Measurements from ENCODE around the gene CDH11.

Gene CDH11

GRCh38 chr16:65032387-65032786 lies 89.5 kb downstream of the CDH11 start:
- no peak for DNase-seq (ENCODE audit: low spot score)

- DNase-seq (ENCODE audit: low spot score), result peak; percentile 12
Measured at GRCh38 chr16:65024767-65025178, 97.1 kb downstream of the CDH11 start.

- DNase-seq (ENCODE audit: low spot score), result no peak
Measured at GRCh38 chr16:65023802-65024201, 98.1 kb downstream of the CDH11 start.

- DNase-seq (ENCODE audit: low spot score), result no peak
Measured at GRCh38 chr16:65021852-65022595, 99.8 kb downstream of the CDH11 start.

GRCh38 chr16:65016754-65017153 lies 105.1 kb downstream of the CDH11 start:
- no peak for DNase-seq (ENCODE audit: low spot score)

GRCh38 chr16:65015599-65015998 lies 106.3 kb downstream of the CDH11 start:
- DNase-seq (ENCODE audit: low spot score), result no peak

- DNase-seq (ENCODE audit: low spot score), result no peak
Measured at GRCh38 chr16:65012357-65012756, 109.5 kb downstream of the CDH11 start.

- DNase-seq (ENCODE audit: low spot score), result no peak
Measured at GRCh38 chr16:65010125-65010524, 111.7 kb downstream of the CDH11 start.

- no peak for DNase-seq (ENCODE audit: low spot score)
Measured at GRCh38 chr16:65005696-65006095, 116.2 kb downstream of the CDH11 start.

- DNase-seq (ENCODE audit: low spot score), result no peak
Measured at GRCh38 chr16:65004570-65004969, 117.3 kb downstream of the CDH11 start.

- DNase-seq (ENCODE audit: low spot score), result no peak
Measured at GRCh38 chr16:65003621-65004020, 118.2 kb downstream of the CDH11 start.

GRCh38 chr16:65002265-65002664 lies 119.6 kb downstream of the CDH11 start:
- DNase-seq (ENCODE audit: low spot score), result peak; percentile 1

GRCh38 chr16:65000654-65001053 lies 121.2 kb downstream of the CDH11 start:
- DNase-seq (ENCODE audit: low spot score), result no peak

- no peak for DNase-seq (ENCODE audit: low spot score)
Measured at GRCh38 chr16:64997751-64998150, 124.1 kb downstream of the CDH11 start.

- DNase-seq (ENCODE audit: low spot score), result no peak
Measured at GRCh38 chr16:64997121-64997520, 124.7 kb downstream of the CDH11 start.

GRCh38 chr16:64996641-64997040 lies 125.2 kb downstream of the CDH11 start:
- no peak for DNase-seq (ENCODE audit: low spot score)

- no peak for DNase-seq (ENCODE audit: low spot score)
Measured at GRCh38 chr16:64993464-64993863, 128.4 kb downstream of the CDH11 start.

- no peak for DNase-seq (ENCODE audit: low spot score)
Measured at GRCh38 chr16:64991001-64991400, 130.9 kb downstream of the CDH11 start.

GRCh38 chr16:64990101-64990500 lies 131.8 kb downstream of the CDH11 start:
- DNase-seq (ENCODE audit: low spot score), result no peak

GRCh38 chr16:64989050-64989449 lies 132.8 kb downstream of the CDH11 start:
- no peak for DNase-seq (ENCODE audit: low spot score)

GRCh38 chr16:64983963-64984362 lies 137.9 kb downstream of the CDH11 start:
- DNase-seq (ENCODE audit: low spot score), result peak; percentile 75

- DNase-seq (ENCODE audit: low spot score), result no peak
Measured at GRCh38 chr16:64983231-64983630, 138.6 kb downstream of the CDH11 start.

- DNase-seq (ENCODE audit: low spot score), result no peak
Measured at GRCh38 chr16:64982581-64982980, 139.3 kb downstream of the CDH11 start.

GRCh38 chr16:64981568-64982281 lies 140.1 kb downstream of the CDH11 start:
- no peak for DNase-seq (ENCODE audit: low spot score)
